GM19025 (cell line): ENCODE measurements around the gene ZBTB14.

Experiments
- ATAC-seq: cut with Tn5 transposase; IDR thresholded peaks from one replicate; pipeline ENCODE4 v1.9.1; 2021; ENCODE audit warnings: mild to moderate bottlenecking, low read depth, moderate library complexity; ENCODE audit not compliant: unreplicated experiment

Gene ZBTB14

GRCh38 chr18:5294457-5295230, 882 bp downstream of the ZBTB14 start:
- peak; percentile 22 for ATAC-seq

- no peak for ATAC-seq
Measured at GRCh38 chr18:5294113-5294456, 1.4 kb downstream of the ZBTB14 start.

- peak; percentile 75 for ATAC-seq
Measured at GRCh38 chr18:5288517-5288935, 7.0 kb downstream of the ZBTB14 start.

GRCh38 chr18:5287854-5288253, 7.7 kb downstream of the ZBTB14 start:
- ATAC-seq, result no peak

- ATAC-seq, result no peak
Measured at GRCh38 chr18:5286525-5286924, 9.0 kb downstream of the ZBTB14 start.

- ATAC-seq, result no peak
Measured at GRCh38 chr18:5285326-5285725, 10.2 kb downstream of the ZBTB14 start.

GRCh38 chr18:5284808-5285207, 10.7 kb downstream of the ZBTB14 start:
- no peak for ATAC-seq

- no peak for ATAC-seq
Measured at GRCh38 chr18:5282770-5283169, 12.8 kb downstream of the ZBTB14 start.

- no peak for ATAC-seq
Measured at GRCh38 chr18:5276947-5277346, 18.6 kb downstream of the ZBTB14 start.

GRCh38 chr18:5275872-5276271, 19.7 kb downstream of the ZBTB14 start:
- ATAC-seq, result no peak

GRCh38 chr18:5268874-5269273, 26.7 kb downstream of the ZBTB14 start:
- ATAC-seq, result no peak

GRCh38 chr18:5266721-5267120, 28.8 kb downstream of the ZBTB14 start:
- ATAC-seq, result no peak

- peak; percentile 72 for ATAC-seq
Measured at GRCh38 chr18:5253910-5254309, 41.6 kb downstream of the ZBTB14 start.

GRCh38 chr18:5251117-5251516, 44.4 kb downstream of the ZBTB14 start:
- ATAC-seq, result no peak

GRCh38 chr18:5250603-5251002, 44.9 kb downstream of the ZBTB14 start:
- no peak for ATAC-seq

- ATAC-seq, result no peak
Measured at GRCh38 chr18:5244941-5245340, 50.6 kb downstream of the ZBTB14 start.

GRCh38 chr18:5239447-5239846, 56.1 kb downstream of the ZBTB14 start:
- no peak for ATAC-seq
